Endodermal cell (in vitro differentiated cells): ENCODE data around the gene CASZ1. TPM values are rescaled to one million over a fixed set of nuclear protein-coding genes. Genes with fewer than 3 reads are reported as not detected.

Experiments
- DNase-seq: peaks from one replicate; pipeline ENCODE4 v3.0.0-alpha.2; 2017
- H3K27ac ChIP-seq: 2 replicates; pipeline ENCODE4 v1.5.1; 2013; ENCODE audit warnings: mild to moderate bottlenecking, low read depth, low read length, moderate library complexity
- H3K27me3 ChIP-seq: 2 replicates; pipeline ENCODE4 v1.6.1; 2013; ENCODE audit warnings: mild to moderate bottlenecking, low read length, moderate library complexity; ENCODE audit not compliant: insufficient read depth, control insufficient read depth, poor library complexity, severe bottlenecking
- H3K36me3 ChIP-seq: 2 replicates; pipeline ENCODE4 v1.7.0; 2013; ENCODE audit warnings: mild to moderate bottlenecking, low read length, moderate library complexity; ENCODE audit not compliant: control insufficient read depth, insufficient read depth
- H3K4me1 ChIP-seq: one replicate; pipeline ENCODE4 v1.7.0; 2013; ENCODE audit warnings: low read length; ENCODE audit not compliant: control insufficient read depth, insufficient read depth
- H3K4me3 ChIP-seq: 2 replicates; pipeline ENCODE4 v1.5.1; 2013; ENCODE audit warnings: mild to moderate bottlenecking, low read length, moderate library complexity
- H3K9ac ChIP-seq: 2 replicates; pipeline ENCODE4 v1.6.1; 2013; ENCODE audit warnings: mild to moderate bottlenecking, low read length, moderate library complexity; ENCODE audit not compliant: poor library complexity, severe bottlenecking; ENCODE audit errors: extremely low read depth
- H3K9me3 ChIP-seq: 2 replicates; pipeline ENCODE4 v1.6.1; 2013; ENCODE audit warnings: mild to moderate bottlenecking, low read length, moderate library complexity; ENCODE audit not compliant: control insufficient read depth
- H3K27ac Mint-ChIP-seq: 2 replicates; pipeline ENCODE4 v1.8.0; 2020; ENCODE audit warnings: mixed read lengths
- H3K27me3 Mint-ChIP-seq: 2 replicates; pipeline ENCODE4 v1.8.0; 2021; ENCODE audit warnings: mild to moderate bottlenecking, mixed read lengths; ENCODE audit not compliant: insufficient read depth
- H3K36me3 Mint-ChIP-seq: 2 replicates; pipeline ENCODE4 v1.8.0; 2020; ENCODE audit warnings: low read depth, mixed read lengths
- H3K4me1 Mint-ChIP-seq: 2 replicates; pipeline ENCODE4 v1.8.0; 2020; ENCODE audit warnings: mixed read lengths
- H3K4me3 Mint-ChIP-seq: 2 replicates; pipeline ENCODE4 v1.8.0; 2020; ENCODE audit warnings: mild to moderate bottlenecking, moderate library complexity, mixed read lengths
- H3K9me3 Mint-ChIP-seq: 2 replicates; pipeline ENCODE4 v1.8.0; 2020; ENCODE audit warnings: mild to moderate bottlenecking, mixed read lengths
- CTCF ChIP-seq: fragments of 200-600 bp; sonication (generic); conservative IDR thresholded peaks from 2 replicates; pipeline ENCODE4 v1.5.0; 2021; ENCODE audit warnings: antibody characterized with exemption, mild to moderate bottlenecking
- WGBS, 2 experiments: methylation state at CpG; one replicate each; pipeline versions ENCODE4 v1.1.5 to v1.1.7; 2013; ENCODE audit warnings: missing lambda C conversion rate in 2 of 2, mixed read lengths in 1 of 2; ENCODE audit not compliant: insufficient coverage in 1 of 2, insufficient read length in 1 of 2; 5-methylcytosine and 5-hydroxymethylcytosine counted together
- total RNA-seq, 2 donors: library from RNA; stranded (reverse); fragmentation: NEBNext Ultra II Directional in 1 of 2; extraction: Animal tissue kit (Norgen Biotek cat#: 25700) in 1 of 2; gene quantifications; 2 replicates in 1 of 2; 3 replicates in 1 of 2; pipeline ENCODE4 v1.2.1, GENCODE V29; 2021

The CASZ1 gene
- total RNA-seq, 2 donors from 2014 or later = 3.5 to 5.9 TPM

- H3K27ac Mint-ChIP-seq = no peak overlapping the region
- H3K4me1 Mint-ChIP-seq = peaks cover 5% of the 10 kb centered on the region
- no peak for DNase-seq
- no peaks in the 10 kb centered on the region for H3K9me3 Mint-ChIP-seq
- no peaks in the 10 kb centered on the region for H3K9me3 ChIP-seq
- TF ChIP-seq CTCF = no peak
- no peak overlapping the region for H3K4me3 Mint-ChIP-seq
- H3K36me3 Mint-ChIP-seq = no peaks in the 10 kb centered on the region
- H3K4me1 ChIP-seq = no peaks in the 10 kb centered on the region
- no peak overlapping the region for H3K27ac ChIP-seq
- peaks cover 51% of the 10 kb centered on the region for H3K27me3 Mint-ChIP-seq
- peaks cover 61% of the 10 kb centered on the region for H3K27me3 ChIP-seq
- H3K4me3 ChIP-seq = no peak overlapping the region
- H3K36me3 ChIP-seq = no peaks in the 10 kb centered on the region
- WGBS, 2 experiments = 85 to 89% methylated on average over 24 to 27 of the region's 27 CpGs
- no peak overlapping the region for H3K9ac ChIP-seq
Observed at GRCh38 chr1:10789803-10790702, 6.4 kb downstream of the CASZ1 start.

- Mint-ChIP-seq H3K27ac (no peak overlapping the region), H3K27me3 (peaks cover 45% of the 10 kb centered on the region), H3K36me3 (no peaks in the 10 kb centered on the region), H3K9me3 (no peaks in the 10 kb centered on the region), H3K4me3 (no peak overlapping the region), H3K4me1 (peaks cover 5% of the 10 kb centered on the region)
- Histone ChIP-seq H3K9me3 (no peaks in the 10 kb centered on the region), H3K36me3 (no peaks in the 10 kb centered on the region), H3K27ac (no peak overlapping the region), H3K4me3 (no peak overlapping the region), H3K9ac (no peak overlapping the region), H3K4me1 (no peaks in the 10 kb centered on the region), H3K27me3 (peaks cover 53% of the 10 kb centered on the region)
- TF ChIP-seq CTCF = peak; percentile 16
- 72 to 86% methylated on average over 5 to 8 of the region's 8 CpGs for WGBS, 2 experiments
- DNase-seq = no peak
Observed at GRCh38 chr1:10789047-10789791, 7.2 kb downstream of the CASZ1 start.

GRCh38 chr1:10788592-10789006, 7.8 kb downstream of the CASZ1 start:
- H3K9me3 Mint-ChIP-seq = no peaks in the 10 kb centered on the region
- H3K27ac Mint-ChIP-seq = no peak overlapping the region
- H3K27me3 Mint-ChIP-seq = peaks cover 41% of the 10 kb centered on the region
- Histone ChIP-seq H3K9ac (no peak overlapping the region), H3K4me1 (no peaks in the 10 kb centered on the region), H3K27me3 (peaks cover 47% of the 10 kb centered on the region), H3K4me3 (no peak overlapping the region), H3K9me3 (no peaks in the 10 kb centered on the region), H3K27ac (no peak overlapping the region), H3K36me3 (no peaks in the 10 kb centered on the region)
- peak; percentile 81 for DNase-seq
- H3K4me1 Mint-ChIP-seq = peaks cover 2% of the 10 kb centered on the region
- H3K4me3 Mint-ChIP-seq = no peak overlapping the region
- H3K36me3 Mint-ChIP-seq = no peaks in the 10 kb centered on the region
- WGBS, 2 experiments = 65 to 77% methylated on average over 9 to 11 of the region's 11 CpGs
- peak; percentile 77 for TF ChIP-seq CTCF
